Measurements from ENCODE around the gene SIGLEC7.
A peak's percentile ranks its signal among the peaks of the same experiment; 100 is the strongest.

SIGLEC7 gene

GRCh38 chr19:51148580-51148979 lies 6.5 kb downstream of the SIGLEC7 start:
- H3K4me3 ChIP-seq (ENCODE audit: control insufficient read depth, low read depth, low read length): no peak overlapping the region
- no peak for TF ChIP-seq CTCF (IDR thresholded peaks at IDR 0.05; ENCODE audit: control insufficient read depth, insufficient read depth, low read depth, low read length, missing control alignments)
- DNase-seq (ENCODE audit: low read depth): no peak

GRCh38 chr19:51150627-51151026 lies 8.5 kb downstream of the SIGLEC7 start:
- H3K4me3 ChIP-seq (ENCODE audit: control insufficient read depth, low read depth, low read length): no peak overlapping the region
- no peak for TF ChIP-seq CTCF (IDR thresholded peaks at IDR 0.05; ENCODE audit: control insufficient read depth, insufficient read depth, low read depth, low read length, missing control alignments)
- DNase-seq (ENCODE audit: low read depth): no peak

GRCh38 chr19:51156710-51157109 lies 14.6 kb downstream of the SIGLEC7 start:
- H3K4me3 ChIP-seq (ENCODE audit: control insufficient read depth, low read depth, low read length): no peak overlapping the region

GRCh38 chr19:51157265-51157664 lies 15.2 kb downstream of the SIGLEC7 start:
- no peak overlapping the region for H3K4me3 ChIP-seq (ENCODE audit: control insufficient read depth, low read depth, low read length)
- TF ChIP-seq CTCF (IDR thresholded peaks at IDR 0.05; ENCODE audit: control insufficient read depth, insufficient read depth, low read depth, low read length, missing control alignments): no peak
- no peak for DNase-seq (ENCODE audit: low read depth)

More at GRCh38 chr19:51156710-51157109, 14.6 kb downstream of the SIGLEC7 start:
- TF ChIP-seq CTCF (IDR thresholded peaks at IDR 0.05; ENCODE audit: control insufficient read depth, insufficient read depth, low read depth, low read length, missing control alignments): no peak
- DNase-seq (ENCODE audit: low read depth): no peak

GRCh38 chr19:51158474-51159129 lies 16.5 kb downstream of the SIGLEC7 start:
- TF ChIP-seq CTCF (IDR thresholded peaks at IDR 0.05; ENCODE audit: control insufficient read depth, insufficient read depth, low read depth, low read length, missing control alignments): peak; percentile 63
- DNase-seq (ENCODE audit: low read depth): no peak
- H3K4me3 ChIP-seq (ENCODE audit: control insufficient read depth, low read depth, low read length): no peak overlapping the region

GRCh38 chr19:51159656-51160055 lies 17.6 kb downstream of the SIGLEC7 start:
- no peak for TF ChIP-seq CTCF (IDR thresholded peaks at IDR 0.05; ENCODE audit: control insufficient read depth, insufficient read depth, low read depth, low read length, missing control alignments)
- no peak overlapping the region for H3K4me3 ChIP-seq (ENCODE audit: control insufficient read depth, low read depth, low read length)
- DNase-seq (ENCODE audit: low read depth): no peak
